Gastroesophageal sphincter (tissue), 4 donors: ENCODE results near the gene CCL27. TPM values are rescaled to one million over a fixed set of nuclear protein-coding genes. Genes with fewer than 3 reads are reported as not detected.
"Not testable (repeated sequence)": the region's sequence is repeated elsewhere in the genome, so short reads cannot be mapped to it uniquely, and the experiment has no call there.

Source experiments
- ATAC-seq: fragments of 150-250 bp; one replicate; pipeline ENCODE4 v1.9.1; 2016; ENCODE audit warnings: mild to moderate bottlenecking, moderate library complexity
- H3K27ac ChIP-seq, 4 donors: fragments of 200-600 bp; sonication (generic) in 3 of 4; 1 replicate in 3 of 4; 2 replicates in 1 of 4; pipeline ENCODE4 v1.5.1; 2016 to 2019
- H3K27me3 ChIP-seq: fragments of 200-600 bp; sonication (generic); one replicate; pipeline ENCODE4 v1.5.1; 2019
- H3K36me3 ChIP-seq, 2 donors: fragments of 200-600 bp; sonication (generic); one replicate each; pipeline ENCODE4 v1.5.1; 2019; ENCODE audit warnings: control low read depth in 1 of 2
- H3K4me1 ChIP-seq, 3 donors: fragments of 200-600 bp; sonication (generic); 1 replicate in 2 of 3; 2 replicates in 1 of 3; pipeline ENCODE4 v1.5.1; 2016 to 2019; ENCODE audit warnings: control low read depth in 2 of 3
- H3K4me3 ChIP-seq, 2 donors: fragments of 200-600 bp; sonication (generic); one replicate each; pipeline ENCODE4 v1.5.1; 2019; ENCODE audit warnings: mild to moderate bottlenecking in 1 of 2, moderate library complexity in 1 of 2
- H3K9me3 ChIP-seq, 3 donors: fragments of 200-600 bp; sonication (generic); one replicate each; pipeline ENCODE4 v1.5.1; 2017 to 2019; ENCODE audit warnings: control low read depth in 2 of 3
- EP300 ChIP-seq: sonication (generic); formaldehyde crosslinking; IDR thresholded peaks from one replicate; pipeline ENCODE4 v1.6.1; 2017; ENCODE audit warnings: antibody characterized with exemption, mild to moderate bottlenecking
- POLR2A ChIP-seq, 2 donors: fragments of 450-650 bp; IDR thresholded peaks; one replicate each; pipeline ENCODE4 v1.6.1; 2017; ENCODE audit warnings: antibody characterized with exemption in 2 of 2, mild to moderate bottlenecking in 2 of 2, moderate library complexity in 1 of 2
- POLR2AphosphoS5 ChIP-seq: sonication (generic); formaldehyde crosslinking; IDR thresholded peaks from one replicate; pipeline ENCODE4 v1.6.1; 2017; ENCODE audit warnings: antibody characterized with exemption
- WGBS, 2 donors: methylation state at CpG; one replicate each; pipeline ENCODE4 v1.1.5; 2018; ENCODE audit warnings: low coverage in 1 of 2; 5-methylcytosine and 5-hydroxymethylcytosine counted together
- total RNA-seq, 4 donors: library from RNA; depleted of rRNA; stranded (reverse); fragments of >200 nt; gene quantifications; one replicate each; pipeline ENCODE4 v1.1.0, GENCODE V29; 2016
- TF ChIP-seq, protein P1 (sequence below), 4 experiments: fragments of 200-600 bp in 2 of 4; fragments of 450-650 bp in 2 of 4; sonication (generic) in 1 of 4; IDR thresholded peaks; one replicate each; pipeline ENCODE4 v1.5.1; 2017 to 2019; ENCODE audit warnings: antibody characterized with exemption in 4 of 4, mild to moderate bottlenecking in 2 of 4, moderate library complexity in 2 of 4

CCL27 gene
- total RNA-seq, 4 donors from 2014 or later = not detected

DNA sequence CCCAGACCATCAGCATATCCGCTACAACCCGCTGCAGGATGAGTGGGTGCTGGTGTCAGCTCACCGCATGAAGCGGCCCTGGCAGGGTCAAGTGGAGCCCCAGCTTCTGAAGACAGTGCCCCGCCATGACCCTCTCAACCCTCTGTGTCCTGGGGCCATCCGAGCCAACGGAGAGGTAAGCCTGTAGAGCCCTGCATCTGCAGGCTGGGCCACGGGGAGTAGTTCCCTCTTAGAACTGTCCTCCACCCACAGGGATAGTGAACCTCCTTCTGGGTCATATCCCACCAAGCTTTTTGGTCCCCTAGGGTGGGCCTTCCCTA, 15.4 kb downstream of the CCL27 start:
- 0% methylated on average over 1 to 3 of the region's 8 CpGs for WGBS, 2 donors
- no peak for ATAC-seq
- H3K9me3 ChIP-seq = no peaks in the 10 kb centered on the region
- no peak for TF ChIP-seq EP300
- TF ChIP-seq, protein P1, sequence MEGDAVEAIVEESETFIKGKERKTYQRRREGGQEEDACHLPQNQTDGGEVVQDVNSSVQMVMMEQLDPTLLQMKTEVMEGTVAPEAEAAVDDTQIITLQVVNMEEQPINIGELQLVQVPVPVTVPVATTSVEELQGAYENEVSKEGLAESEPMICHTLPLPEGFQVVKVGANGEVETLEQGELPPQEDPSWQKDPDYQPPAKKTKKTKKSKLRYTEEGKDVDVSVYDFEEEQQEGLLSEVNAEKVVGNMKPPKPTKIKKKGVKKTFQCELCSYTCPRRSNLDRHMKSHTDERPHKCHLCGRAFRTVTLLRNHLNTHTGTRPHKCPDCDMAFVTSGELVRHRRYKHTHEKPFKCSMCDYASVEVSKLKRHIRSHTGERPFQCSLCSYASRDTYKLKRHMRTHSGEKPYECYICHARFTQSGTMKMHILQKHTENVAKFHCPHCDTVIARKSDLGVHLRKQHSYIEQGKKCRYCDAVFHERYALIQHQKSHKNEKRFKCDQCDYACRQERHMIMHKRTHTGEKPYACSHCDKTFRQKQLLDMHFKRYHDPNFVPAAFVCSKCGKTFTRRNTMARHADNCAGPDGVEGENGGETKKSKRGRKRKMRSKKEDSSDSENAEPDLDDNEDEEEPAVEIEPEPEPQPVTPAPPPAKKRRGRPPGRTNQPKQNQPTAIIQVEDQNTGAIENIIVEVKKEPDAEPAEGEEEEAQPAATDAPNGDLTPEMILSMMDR (IDR thresholded peaks at IDR 0.05) = no peak
- TF ChIP-seq POLR2A (IDR thresholded peaks at IDR 0.05) = no peak
- TF ChIP-seq POLR2AphosphoS5 = no peak
- H3K27me3 ChIP-seq = no peaks in the 10 kb centered on the region
- peaks cover 2 to 47% (median 24%) of the 10 kb centered on the region in 3 donors for H3K4me1 ChIP-seq
- peak overlapping the region; percentile 62 to 69 for H3K4me3 ChIP-seq
- peak overlapping the region; percentile 65 to 94 (median 88) for H3K27ac ChIP-seq
- peaks cover 0 to 24% of the 10 kb centered on the region in 2 donors for H3K36me3 ChIP-seq

DNA sequence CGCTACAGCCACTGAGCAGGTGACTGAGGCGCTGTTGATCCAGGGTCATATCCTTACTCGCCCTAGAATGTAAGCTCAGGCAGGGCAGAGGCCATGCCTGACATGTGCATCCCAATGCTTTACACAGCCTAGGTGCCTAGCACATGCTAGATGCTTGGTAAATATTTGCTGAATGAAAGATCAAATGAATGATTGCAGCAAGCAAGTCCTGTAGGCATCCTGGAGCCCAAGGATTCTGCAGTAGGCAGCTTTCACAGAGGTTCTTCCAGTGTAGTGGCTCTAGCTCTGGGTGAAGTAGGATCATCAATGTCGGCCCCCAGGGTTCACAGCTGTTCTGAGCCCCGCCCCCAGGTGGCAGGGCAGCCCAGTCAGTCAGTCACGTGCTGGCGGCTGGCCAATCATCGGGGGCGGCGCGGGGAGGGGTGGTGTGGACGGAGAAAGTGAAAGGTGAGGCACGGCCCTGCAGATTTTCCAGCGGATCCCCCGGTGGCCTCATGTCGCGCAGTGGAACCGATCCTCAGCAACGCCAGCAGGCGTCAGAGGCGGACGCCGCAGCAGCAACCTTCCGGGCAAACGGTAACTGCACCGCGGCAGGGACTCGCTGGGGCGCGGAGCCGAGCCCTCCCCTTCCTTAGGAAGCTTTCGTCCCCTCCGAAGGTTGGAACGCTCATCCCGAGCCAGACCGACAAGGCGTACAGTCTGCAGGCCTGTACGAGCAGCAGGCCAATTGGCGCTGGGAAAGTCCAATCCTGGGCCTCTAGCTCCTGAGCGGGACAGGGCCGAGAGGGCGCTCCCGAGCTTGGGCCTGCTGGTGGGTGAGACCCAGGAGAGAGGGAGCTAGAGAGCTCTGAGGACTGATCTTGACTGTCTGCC, 16.0 kb downstream of the CCL27 start, which contains the start of gene GALT:
TSS of gene GALT (plus strand) at position 465 of the 873 bp plus-strand sequence. CDS start at position 495, 30 bp downstream.
- Histone ChIP-seq H3K36me3 (peaks cover 0 to 24% of the 10 kb centered on the region in 2 donors), H3K4me1 (peaks cover 2 to 41% (median 21%) of the 10 kb centered on the region in 3 donors), H3K27me3 (no peaks in the 10 kb centered on the region), H3K27ac (peak within 1 kb of the TSS; percentile 65 to 94 (median 88)), H3K4me3 (peak within 1 kb of the TSS; percentile 62 to 69), H3K9me3 (no peaks in the 10 kb centered on the region)
- 13 to 87% methylated on average over 2 to 7 of the region's 43 CpGs for WGBS, 2 donors
- peak; percentile 91 for ATAC-seq
- TF ChIP-seq, protein P1 (IDR thresholded peaks at IDR 0.05) = peak in 3 of 4 experiments; percentile 41 to 59 (median 49)
- TF ChIP-seq POLR2A (IDR thresholded peaks at IDR 0.05) = peak; percentile 16 to 45
- no peak for TF ChIP-seq EP300
- TF ChIP-seq POLR2AphosphoS5 = peak; percentile 67

DNA sequence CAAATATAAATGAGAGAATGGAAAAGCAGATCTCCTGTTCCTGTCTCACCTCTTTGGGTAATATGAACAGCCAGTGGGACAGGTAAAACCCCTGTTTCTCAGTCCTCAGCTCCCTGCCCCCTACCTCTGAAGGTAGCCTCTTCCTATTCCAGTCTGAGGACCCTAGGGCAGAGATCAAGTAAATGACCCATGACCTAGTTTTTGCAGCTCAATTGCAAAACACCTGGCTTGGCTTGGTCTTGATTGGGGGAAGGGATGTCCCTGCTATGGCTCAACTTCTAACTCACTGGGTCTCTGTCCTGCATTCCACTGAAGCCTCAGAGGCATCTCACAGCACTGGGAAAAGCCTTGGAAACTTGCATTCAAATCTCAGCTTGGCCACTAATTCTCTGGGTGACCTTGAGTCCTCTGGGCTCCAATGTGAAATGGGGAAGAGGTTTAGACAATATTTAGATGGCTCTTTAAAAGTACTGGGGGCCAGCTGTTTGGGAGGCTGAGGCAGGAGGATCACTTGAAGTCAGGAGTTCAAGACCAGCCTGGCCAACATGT, 17.6 kb downstream of the CCL27 start:
- H3K4me1 ChIP-seq = peaks cover 2 to 32% (median 13%) of the 10 kb centered on the region in 3 donors
- peaks cover 0 to 19% of the 10 kb centered on the region in 2 donors for H3K36me3 ChIP-seq
- TF ChIP-seq POLR2A (IDR thresholded peaks at IDR 0.05) (no peak), POLR2AphosphoS5 (no peak)
- H3K9me3 ChIP-seq = no peaks in the 10 kb centered on the region
- no peak for ATAC-seq
- H3K27ac ChIP-seq = no peak overlapping the region
- no peaks in the 10 kb centered on the region for H3K27me3 ChIP-seq
- no peak overlapping the region for H3K4me3 ChIP-seq

DNA sequence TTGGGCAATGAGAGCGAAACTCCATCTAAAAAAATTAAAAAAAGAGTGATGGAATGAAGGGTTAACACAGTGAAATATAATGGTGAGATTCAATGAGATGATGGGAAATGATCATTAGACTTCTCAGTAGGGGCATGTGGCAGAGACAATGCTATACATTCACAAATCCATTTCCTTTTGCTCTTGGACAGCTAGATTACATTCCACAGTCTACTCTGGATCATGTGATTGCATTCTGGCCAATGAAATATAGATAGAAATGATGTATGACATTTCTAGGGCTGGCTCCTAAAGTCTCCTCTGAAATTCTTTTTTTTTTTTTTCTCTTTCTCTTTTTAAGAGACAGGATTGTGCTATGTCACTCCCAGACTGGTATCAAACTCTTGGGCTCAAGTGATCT, 19.8 kb downstream of the CCL27 start:
- 80 to 87% methylated on average over 1 of the region's 1 CpG for WGBS, 2 donors
- Histone ChIP-seq H3K4me3 (no peak overlapping the region), H3K36me3 (no peaks in the 10 kb centered on the region), H3K27me3 (no peaks in the 10 kb centered on the region), H3K4me1 (peaks cover 1 to 26% (median 7%) of the 10 kb centered on the region in 3 donors), H3K9me3 (no peaks in the 10 kb centered on the region), H3K27ac (no peak overlapping the region)
- TF ChIP-seq POLR2A (IDR thresholded peaks at IDR 0.05) = no peak
- TF ChIP-seq, protein P1 (IDR thresholded peaks at IDR 0.05) = no peak
- TF ChIP-seq EP300 = no peak
- no peak for TF ChIP-seq POLR2AphosphoS5
- no peak for ATAC-seq

DNA sequence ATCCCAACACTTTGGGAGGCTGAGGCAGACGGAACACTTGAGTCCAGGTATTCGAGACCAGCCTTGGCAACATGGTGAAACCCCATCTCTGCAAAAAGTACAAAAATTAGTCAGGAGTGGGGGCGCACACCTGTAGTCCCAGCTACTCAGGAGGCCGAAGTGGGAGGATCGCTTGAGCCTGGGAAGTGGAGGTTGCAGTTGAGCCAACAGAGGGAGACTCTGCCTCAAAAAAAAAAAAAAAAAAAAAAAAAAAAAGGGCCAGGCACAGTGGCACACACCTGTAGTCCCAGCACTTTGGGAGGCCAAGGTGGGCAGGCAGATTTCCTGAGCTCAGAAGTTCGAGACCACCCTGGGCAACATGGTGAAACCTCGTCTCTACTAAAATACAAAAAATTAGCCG, 23.1 kb downstream of the CCL27 start:
- H3K27me3 ChIP-seq, H3K9me3 ChIP-seq, H3K4me3 ChIP-seq, ATAC-seq, H3K27ac ChIP-seq: not testable (repeated sequence)
- 74 to 100% methylated on average over 1 to 8 of the region's 8 CpGs for WGBS, 2 donors
- Histone ChIP-seq H3K4me1 (peaks cover 0 to 40% (median 8%) of the 10 kb centered on the region in 3 donors), H3K36me3 (peaks cover 0 to 13% of the 10 kb centered on the region in 2 donors)

DNA sequence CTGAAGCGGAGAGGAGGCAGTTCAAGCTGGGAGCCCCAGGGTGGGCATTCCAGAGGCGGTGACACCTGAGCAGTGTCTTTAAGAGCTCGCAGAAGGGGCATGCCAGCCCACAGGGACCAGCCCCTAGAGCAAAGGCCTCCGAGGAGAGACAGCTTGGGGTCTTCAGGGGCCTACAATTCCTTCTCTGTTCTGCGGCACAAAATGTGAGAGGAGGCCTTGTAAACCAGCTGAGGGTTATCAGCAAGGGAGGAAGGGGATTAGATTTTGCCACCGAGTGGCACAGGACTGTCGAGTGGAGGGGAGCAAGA, 24.4 kb downstream of the CCL27 start:
- Histone ChIP-seq H3K27ac (peak overlapping the region; percentile 18 to 93 (median 89)), H3K4me1 (peaks cover 0 to 47% (median 8%) of the 10 kb centered on the region in 3 donors), H3K4me3 (peak overlapping the region; percentile 49 to 85), H3K36me3 (peaks cover 0 to 13% of the 10 kb centered on the region in 2 donors), H3K27me3 (no peaks in the 10 kb centered on the region), H3K9me3 (no peaks in the 10 kb centered on the region)
- no peak for ATAC-seq
- TF ChIP-seq POLR2A (IDR thresholded peaks at IDR 0.05) = no peak
- TF ChIP-seq EP300 = no peak
- TF ChIP-seq POLR2AphosphoS5 = no peak
- TF ChIP-seq, protein P1 (IDR thresholded peaks at IDR 0.05) = no peak
- 8 to 33% methylated on average over 3 to 5 of the region's 7 CpGs for WGBS, 2 donors
